Inferior parietal cortex (tissue), 1 donor: ENCODE measurements around the gene GSK3A.

Experiments
- DNase-seq: peaks from one replicate; pipeline ENCODE4 v3.0.0-alpha.2; 2016; ENCODE audit errors: extremely low spot score

The GSK3A gene

GRCh38 chr19:42249149-42249750, 6.8 kb upstream of the GSK3A start:
- no peak for DNase-seq

GRCh38 chr19:42248270-42249148, 6.1 kb upstream of the GSK3A start:
- no peak for DNase-seq

- no peak for DNase-seq
Measured at GRCh38 chr19:42247640-42248199, 5.3 kb upstream of the GSK3A start.

GRCh38 chr19:42246922-42247639, 4.7 kb upstream of the GSK3A start:
- no peak for DNase-seq

- peak; percentile 85 for DNase-seq
Measured at GRCh38 chr19:42246143-42246921, 3.9 kb upstream of the GSK3A start.

GRCh38 chr19:42245231-42245630, 2.8 kb upstream of the GSK3A start:
- no peak for DNase-seq

- peak; percentile 97 for DNase-seq
Measured at GRCh38 chr19:42244347-42245220, 2.2 kb upstream of the GSK3A start.

GRCh38 chr19:42242069-42242511, 312 bp downstream of the GSK3A start:
- DNase-seq: no peak

GRCh38 chr19:42241279-42241678, 1.1 kb downstream of the GSK3A start:
- no peak for DNase-seq

- no peak for DNase-seq
Measured at GRCh38 chr19:42239544-42240220, 2.7 kb downstream of the GSK3A start.

- DNase-seq: no peak
Measured at GRCh38 chr19:42235181-42235580, 7.2 kb downstream of the GSK3A start.

- DNase-seq: no peak
Measured at GRCh38 chr19:42234364-42234763, 8.0 kb downstream of the GSK3A start.

GRCh38 chr19:42233678-42234292, 8.6 kb downstream of the GSK3A start:
- no peak for DNase-seq

- DNase-seq: no peak
Measured at GRCh38 chr19:42233106-42233505, 9.3 kb downstream of the GSK3A start.

- no peak for DNase-seq
Measured at GRCh38 chr19:42232435-42232834, 10.0 kb downstream of the GSK3A start.

- DNase-seq: no peak
Measured at GRCh38 chr19:42230571-42230970, 11.8 kb downstream of the GSK3A start.

GRCh38 chr19:42229855-42230351, 12.5 kb downstream of the GSK3A start:
- DNase-seq: no peak

- no peak for DNase-seq
Measured at GRCh38 chr19:42229301-42229854, 13.0 kb downstream of the GSK3A start.

- DNase-seq: no peak
Measured at GRCh38 chr19:42228641-42229040, 13.8 kb downstream of the GSK3A start.
